Colonic mucosa (tissue), 4 donors: Measurements from ENCODE around the gene APOL2. TPM values are rescaled to one million over a fixed set of nuclear protein-coding genes. Genes with fewer than 3 reads are reported as not detected.

Source experiments
- DNase-seq: peaks from one replicate; pipeline ENCODE4 v3.0.0-alpha.2; 2020
- H3K27ac ChIP-seq: fragments of 200-600 bp; one replicate; pipeline ENCODE4 v1.8.0; 2021
- H3K27me3 ChIP-seq: fragments of 200-600 bp; one replicate; pipeline ENCODE4 v1.8.0; 2021
- H3K36me3 ChIP-seq: fragments of 200-600 bp; one replicate; pipeline ENCODE4 v1.8.0; 2021
- H3K4me1 ChIP-seq: fragments of 200-600 bp; one replicate; pipeline ENCODE4 v1.8.0; 2021; ENCODE audit warnings: mild to moderate bottlenecking
- H3K4me3 ChIP-seq: fragments of 200-600 bp; one replicate; pipeline ENCODE4 v1.8.0; 2021
- H3K9ac ChIP-seq, 2 donors: one replicate each; pipeline ENCODE4 v1.7.0; 2013; ENCODE audit warnings: control low read depth in 2 of 2, low read depth in 2 of 2, low read length in 2 of 2
- H3K9me3 ChIP-seq: fragments of 200-600 bp; one replicate; pipeline ENCODE4 v1.8.0; 2021
- CTCF ChIP-seq: fragments of 200-600 bp; IDR thresholded peaks from one replicate; pipeline ENCODE4 v1.8.0; 2022; ENCODE audit warnings: antibody characterized with exemption, mild to moderate bottlenecking
- intact Hi-C: fragments of 100-400 bp; cut with DNase I; formaldehyde crosslinking; loops from one replicate; pipeline ENCODE4 v1.14.1; 2022
- total RNA-seq, 2 donors: library from RNA; stranded (reverse); fragmentation: NEBNext Ultra II Directional in 1 of 2; extraction: Animal tissue kit (Norgen Biotek cat#: 25700) in 1 of 2; gene quantifications; one replicate each; pipeline ENCODE4 v1.2.1, GENCODE V29; 2021
- donor health status: healthy.
- donor health status: DM: no; HTN: no; CAD: no.
- donor health status: DM: no; HTN: no; CAD: no.

APOL2 gene
- total RNA-seq, 2 donors from 2014 or later: 27.5 to 29.4 TPM

- H3K27ac ChIP-seq: no peak overlapping the region
- intact Hi-C loops: loop anchor here (10.0 kb wide), 1 partner anchor 286 kb away; the partner anchor contains the start of gene TXN2
Observed at GRCh38 chr22:36198536-36198935, 40.8 kb downstream of the APOL2 start.

GRCh38 chr22:36197514-36198146 lies 41.7 kb downstream of the APOL2 start:
- no peaks in the 10 kb centered on the region for H3K36me3 ChIP-seq
- no peaks in the 10 kb centered on the region for H3K27me3 ChIP-seq
- intact Hi-C loops: loop anchor here (10.0 kb wide), 1 partner anchor 287 kb away; the partner anchor contains the start of gene TXN2
- no peaks in the 10 kb centered on the region for H3K4me1 ChIP-seq
- H3K9ac ChIP-seq: peak overlapping the region in 1 of 2 donors; percentile 12
- TF ChIP-seq CTCF: no peak
- H3K9me3 ChIP-seq: no peaks in the 10 kb centered on the region
- no peak for DNase-seq
- no peak overlapping the region for H3K4me3 ChIP-seq
- no peak overlapping the region for H3K27ac ChIP-seq

More at GRCh38 chr22:36198536-36198935, 40.8 kb downstream of the APOL2 start:
- H3K9ac ChIP-seq: no peak overlapping the region
- TF ChIP-seq CTCF: no peak
- DNase-seq: no peak
- H3K9me3 ChIP-seq: no peaks in the 10 kb centered on the region
- H3K4me1 ChIP-seq: no peaks in the 10 kb centered on the region
- H3K36me3 ChIP-seq: no peaks in the 10 kb centered on the region
- H3K4me3 ChIP-seq: no peak overlapping the region
- H3K27me3 ChIP-seq: no peaks in the 10 kb centered on the region

GRCh38 chr22:36197065-36197440 lies 42.3 kb downstream of the APOL2 start:
- Histone ChIP-seq H3K4me1 (no peaks in the 10 kb centered on the region), H3K36me3 (no peaks in the 10 kb centered on the region), H3K27me3 (no peaks in the 10 kb centered on the region), H3K9ac (no peak overlapping the region), H3K9me3 (no peaks in the 10 kb centered on the region), H3K27ac (no peak overlapping the region), H3K4me3 (no peak overlapping the region)
- intact Hi-C loops: loop anchor here (10.0 kb wide), 1 partner anchor 288 kb away; the partner anchor contains the start of gene TXN2
- TF ChIP-seq CTCF: no peak
- DNase-seq: no peak

- H3K9ac ChIP-seq: no peak overlapping the region
- H3K36me3 ChIP-seq: no peaks in the 10 kb centered on the region
- H3K27me3 ChIP-seq: no peaks in the 10 kb centered on the region
- H3K4me1 ChIP-seq: no peaks in the 10 kb centered on the region
- DNase-seq: no peak
- no peak for TF ChIP-seq CTCF
- no peak overlapping the region for H3K27ac ChIP-seq
- intact Hi-C loops: loop anchor here (10.0 kb wide), 1 partner anchor 288 kb away; the partner anchor contains the start of gene TXN2
- no peaks in the 10 kb centered on the region for H3K9me3 ChIP-seq
- no peak overlapping the region for H3K4me3 ChIP-seq
Observed at GRCh38 chr22:36196254-36197064, 42.9 kb downstream of the APOL2 start.

GRCh38 chr22:36194971-36195370 lies 44.4 kb downstream of the APOL2 start:
- Histone ChIP-seq H3K4me1 (no peaks in the 10 kb centered on the region), H3K9me3 (no peaks in the 10 kb centered on the region), H3K27me3 (no peaks in the 10 kb centered on the region), H3K27ac (no peak overlapping the region), H3K9ac (no peak overlapping the region), H3K4me3 (no peak overlapping the region), H3K36me3 (no peaks in the 10 kb centered on the region)
- TF ChIP-seq CTCF: peak; percentile 54
- peak; percentile 45 for DNase-seq
- intact Hi-C loops: loop anchor here (2.0 to 10.0 kb wide), 2 partner anchors 82 to 290 kb away; partner anchors contain the start of gene TXN2
